ENCODE measurements around the gene MAD2L2.

MAD2L2 gene

GRCh38 chr1:11634365-11635192 lies 46.4 kb downstream of the MAD2L2 start:
- no peak for TF ChIP-seq CTCF (IDR thresholded peaks at IDR 0.05)
- no peaks in the 10 kb centered on the region for H3K4me1 ChIP-seq (ENCODE audit: control insufficient read depth in 1 of 2, insufficient read depth in 1 of 2, low read depth in 1 of 2, low read length in 1 of 2)
- H3K36me3 ChIP-seq: no peaks in the 10 kb centered on the region
- no peak overlapping the region for H3K4me3 ChIP-seq (ENCODE audit: low read depth in 1 of 2, low read length in 1 of 2)
- no peak overlapping the region for H3K27ac ChIP-seq
- H3K27me3 ChIP-seq: peaks cover 64% of the 10 kb centered on the region
- no peaks in the 10 kb centered on the region for H3K9me3 ChIP-seq

GRCh38 chr1:11629184-11630016 lies 51.5 kb downstream of the MAD2L2 start:
- no peaks in the 10 kb centered on the region for H3K4me1 ChIP-seq (ENCODE audit: control insufficient read depth in 1 of 2, insufficient read depth in 1 of 2, low read depth in 1 of 2, low read length in 1 of 2)
- TF ChIP-seq CTCF (IDR thresholded peaks at IDR 0.05): no peak

GRCh38 chr1:11628767-11629166 lies 52.2 kb downstream of the MAD2L2 start:
- Histone ChIP-seq H3K4me1 (ENCODE audit: control insufficient read depth in 1 of 2, insufficient read depth in 1 of 2, low read depth in 1 of 2, low read length in 1 of 2) (no peaks in the 10 kb centered on the region), H3K36me3 (no peaks in the 10 kb centered on the region), H3K27me3 (peaks cover 47% of the 10 kb centered on the region), H3K27ac (no peak overlapping the region), H3K9me3 (no peaks in the 10 kb centered on the region), H3K4me3 (ENCODE audit: low read depth in 1 of 2, low read length in 1 of 2) (no peak overlapping the region)
- no peak for TF ChIP-seq CTCF (IDR thresholded peaks at IDR 0.05)

More at GRCh38 chr1:11629184-11630016, 51.5 kb downstream of the MAD2L2 start:
- Histone ChIP-seq H3K27me3 (peaks cover 53% of the 10 kb centered on the region), H3K27ac (no peak overlapping the region), H3K36me3 (no peaks in the 10 kb centered on the region), H3K4me3 (ENCODE audit: low read depth in 1 of 2, low read length in 1 of 2) (no peak overlapping the region), H3K9me3 (no peaks in the 10 kb centered on the region)

- no peaks in the 10 kb centered on the region for H3K9me3 ChIP-seq
- H3K4me1 ChIP-seq (ENCODE audit: control insufficient read depth in 1 of 2, insufficient read depth in 1 of 2, low read depth in 1 of 2, low read length in 1 of 2): no peaks in the 10 kb centered on the region
- H3K36me3 ChIP-seq: no peaks in the 10 kb centered on the region
- TF ChIP-seq CTCF (IDR thresholded peaks at IDR 0.05): no peak
- no peak overlapping the region for H3K27ac ChIP-seq
- H3K27me3 ChIP-seq: peaks cover 47% of the 10 kb centered on the region
- no peak overlapping the region for H3K4me3 ChIP-seq (ENCODE audit: low read depth in 1 of 2, low read length in 1 of 2)
Observed at GRCh38 chr1:11626551-11626950, 54.4 kb downstream of the MAD2L2 start.

Measured in neutrophil (primary cell).